GM12878 (cell line): ENCODE measurements around the gene GNAZ. TPM values are rescaled to one million over a fixed set of nuclear protein-coding genes. Genes with fewer than 3 reads are reported as not detected.

Source experiments
- ATAC-seq: fragments of 200-7000 bp; cut with Tn5 transposase; 3 replicates; pipeline ENCODE4 v1.9.1; 2020; ENCODE audit warnings: mild to moderate bottlenecking, moderate library complexity
- BruUV-seq: library from RNA; stranded (reverse); fragments of 400-500 nt; replicated peaks from 2 replicates; lab custom pipeline; 2021; lab: Mats Ljungman, UMichigan
- CTCF ChIA-PET: fragments of 300-600 bp; sonication (Branson Sonifier 250); formaldehyde crosslinking; extraction: SDS; loops from one replicate; lab custom pipeline; 2021; ENCODE audit warnings: inconsistent platforms; lab: Yijun Ruan, JAX
- POLR2A ChIA-PET: fragments of 350-600 bp; formaldehyde crosslinking; extraction: SDS; loops from one replicate; lab custom pipeline; 2021; ENCODE audit warnings: inconsistent platforms; lab: Charles Lee
- RAD21 ChIA-PET: fragments of 300-600 bp; sonication (Branson Sonifier 250); formaldehyde crosslinking; loops from one replicate; lab custom pipeline; 2023; ENCODE audit warnings: antibody characterized with exemption; ENCODE audit not compliant: unreplicated experiment; lab: Charles Lee
- SMC1A ChIA-PET: fragments of 300-600 bp; sonication (Branson Sonifier 250); formaldehyde crosslinking; loops from one replicate; lab custom pipeline; 2023; ENCODE audit not compliant: unreplicated experiment, uncharacterized antibody; lab: Charles Lee
- DNase-seq: peaks from one replicate; pipeline ENCODE4 v3.0.0-alpha.2; 2011; ENCODE audit warnings: low read depth, low spot score
- FAIRE-seq: peaks from 3 replicates; lab custom pipeline; 2011; peaks lifted over from hg19 to GRCh38; lab: Jason Lieb, UNC
- H2AFZ ChIP-seq: 2 replicates; pipeline ENCODE4 v1.6.0; 2011; ENCODE audit warnings: low read depth, low read length, control low read depth; ENCODE audit not compliant: control insufficient read depth
- H3K27ac ChIP-seq: 2 replicates; pipeline ENCODE4 v1.5.1; 2011; ENCODE audit warnings: control low read depth; ENCODE audit not compliant: control insufficient read depth, insufficient read depth
- H3K27me3 ChIP-seq, 2 experiments: replicated peaks in 1 of 2; 2 replicates each; pipeline versions ENCODE4 v1.6.0 to v1.6.1; 2011; ENCODE audit warnings: low read length in 1 of 2; ENCODE audit not compliant: control insufficient read depth in 2 of 2, insufficient read depth in 2 of 2
- H3K36me3 ChIP-seq, 2 experiments: 2 replicates each; pipeline ENCODE4 v1.5.1; 2011; ENCODE audit warnings: low read length in 1 of 2; ENCODE audit not compliant: control insufficient read depth in 2 of 2, insufficient read depth in 2 of 2
- H3K4me1 ChIP-seq: 2 replicates; pipeline ENCODE4 v1.6.1; 2011; ENCODE audit warnings: mild to moderate bottlenecking, low read length, moderate library complexity, mixed read lengths; ENCODE audit not compliant: control insufficient read depth, insufficient read depth
- H3K4me2 ChIP-seq: 2 replicates; pipeline ENCODE4 v1.6.0; 2011; ENCODE audit warnings: control low read depth; ENCODE audit not compliant: control insufficient read depth, insufficient read depth
- H3K4me3 ChIP-seq: fragments of 200-600 bp; sonication (generic); 2 replicates; pipeline ENCODE4 v1.5.1; 2016
- H3K79me2 ChIP-seq: 2 replicates; pipeline ENCODE4 v1.6.0; 2011; ENCODE audit warnings: low read length; ENCODE audit not compliant: control insufficient read depth, insufficient read depth
- H3K9ac ChIP-seq: 2 replicates; pipeline ENCODE4 v1.8.0; 2011; ENCODE audit warnings: low read length, control low read depth, mixed read lengths; ENCODE audit not compliant: control insufficient read depth, insufficient read depth
- H3K9me3 ChIP-seq: replicated peaks from 3 replicates; pipeline ENCODE4 v1.5.1; 2011; ENCODE audit warnings: mild to moderate bottlenecking, low read length; ENCODE audit not compliant: control insufficient read depth, insufficient read depth
- H4K20me1 ChIP-seq: 2 replicates; pipeline ENCODE4 v1.6.0; 2011; ENCODE audit not compliant: control insufficient read depth, insufficient read depth
- ATF3 ChIP-seq: IDR thresholded peaks from 2 replicates; pipeline ENCODE4 v1.6.1; 2011; ENCODE audit warnings: low read depth, mild to moderate bottlenecking, low read length, moderate library complexity, borderline replicate concordance; ENCODE audit errors: extremely low read depth
- CREM ChIP-seq: IDR thresholded peaks from 2 replicates; pipeline ENCODE4 v1.6.1; 2014; ENCODE audit warnings: antibody characterized with exemption, low read depth
- E2F8 ChIP-seq: fragments of 450-650 bp; IDR thresholded peaks from 2 replicates; pipeline ENCODE4 v1.6.1; 2018; ENCODE audit warnings: mild to moderate bottlenecking, low read depth, moderate library complexity; ENCODE audit not compliant: partially characterized antibody
- E4F1 ChIP-seq: fragments of 450-650 bp; IDR thresholded peaks from 2 replicates; pipeline ENCODE4 v1.6.1; 2018; ENCODE audit warnings: borderline replicate concordance, mild to moderate bottlenecking; ENCODE audit not compliant: partially characterized antibody
- FOXK2 ChIP-seq: fragments of 450-650 bp; IDR thresholded peaks from 2 replicates; pipeline ENCODE4 v1.6.1; 2017; ENCODE audit warnings: mild to moderate bottlenecking, moderate library complexity
- HDGF ChIP-seq: fragments of 450-650 bp; IDR thresholded peaks from 2 replicates; pipeline ENCODE4 v1.6.1; 2016; ENCODE audit warnings: antibody characterized with exemption
- KLF5 ChIP-seq: fragments of 450-650 bp; IDR thresholded peaks from 2 replicates; pipeline ENCODE4 v1.6.1; 2014; ENCODE audit warnings: mild to moderate bottlenecking; ENCODE audit not compliant: partially characterized antibody
- MAX ChIP-seq: IDR thresholded peaks from 2 replicates; pipeline ENCODE4 v1.6.1; 2012; ENCODE audit warnings: low read depth, low read length, improper control_type of control experiment
- MEF2B ChIP-seq: fragments of 450-650 bp; IDR thresholded peaks from 2 replicates; pipeline ENCODE4 v1.6.1; 2018; ENCODE audit warnings: mild to moderate bottlenecking, moderate library complexity; ENCODE audit not compliant: partially characterized antibody, poor library complexity, severe bottlenecking
- NFIC ChIP-seq: IDR thresholded peaks from 2 replicates; pipeline ENCODE4 v1.6.1; 2012; ENCODE audit warnings: low read depth, mild to moderate bottlenecking, inconsistent platforms, low read length, moderate library complexity
- ZBTB33 ChIP-seq: fragments of 450-650 bp; IDR thresholded peaks from 2 replicates; pipeline ENCODE4 v1.6.1; 2017; ENCODE audit warnings: mild to moderate bottlenecking
- ZBTB4 ChIP-seq: fragments of 450-650 bp; formaldehyde crosslinking; IDR thresholded peaks from 2 replicates; pipeline ENCODE4 v1.4.0; 2022; ENCODE audit warnings: mild to moderate bottlenecking, moderate library complexity
- WGBS: methylation state at CpG from one replicate; pipeline ENCODE4 v1.1.6; 2016; ENCODE audit warnings: low lambda C conversion rate; ENCODE audit not compliant: insufficient replicate concordance, insufficient coverage; ENCODE audit errors: missing lambda C conversion rate; 5-methylcytosine and 5-hydroxymethylcytosine counted together
- in situ Hi-C: fragments of 300-500 bp; cut with MboI; formaldehyde crosslinking; loops from 9 replicates; pipeline ENCODE4 v1.14.3; 2018; ENCODE audit warnings: mixed read lengths
- intact Hi-C: fragments of 100-400 bp; cut with micrococcal nuclease; formaldehyde crosslinking; loops from one replicate; pipeline ENCODE4 v1.14.2; 2022; ENCODE audit not compliant: unreplicated experiment
- polyA plus RNA-seq, 11 experiments: library from polyadenylated mRNA; depleted of rRNA in 4 of 11; unstranded in 6 of 11; stranded (reverse) in 5 of 11; fragments of >200 nt; fragmentation: Nextera tagmentation in 4 of 11; fragmentation: Illumina TruSeq in 1 of 11; extraction: Ambion mirVana in 4 of 11; extraction: Trizol in 1 of 11; gene quantifications; 1 replicate in 1 of 11; 2 replicates in 10 of 11; pipeline versions ENCODE4 v1.2.1 to v1.2.3, GENCODE V29; 2011 to 2016; ENCODE audit warnings: inconsistent platforms in 2 of 11, missing spikeins in 2 of 11, low read depth in 1 of 11
- total RNA-seq, 4 experiments: library from RNA; depleted of rRNA in 3 of 4; stranded (reverse); fragments of >200 nt in 3 of 4; fragmentation: Illumina TruSeq in 1 of 4; extraction: Trizol in 1 of 4; gene quantifications; 2 replicates each; pipeline versions ENCODE4 v1.2.1 to v1.2.3, GENCODE V29; 2013 to 2021

GNAZ gene
- total and polyA plus RNA-seq, 10 of the 15 experiments (the other 5 are each of a cell fraction or from before 2014, with no cell fraction given), result 0.09 to 1.0 (median 0.44) TPM; not detected in 1

GRCh38 chr22:23026777-23027176 is 43.5 kb upstream of the GNAZ start:
- 84% methylated on average over 10 of the region's 10 CpGs for WGBS
- no peak overlapping the region for H3K9ac ChIP-seq
- H3K79me2 ChIP-seq, result no peaks in the 10 kb centered on the region
- ATAC-seq, result no peak
- DNase-seq, result no peak
- no peaks in the 10 kb centered on the region for H4K20me1 ChIP-seq
- ChIA-PET CTCF (interaction anchor here (0.7 to 3.9 kb wide), 3 partner anchors 10 to 68 kb away, joined by 3 to 15 read pairs (median 11); no protein-coding TSS in a partner anchor), RAD21 (no interaction called here), POLR2A (no interaction called here), SMC1A (interaction anchor here (1.2 to 1.7 kb wide), 2 partner anchors 11 to 67 kb away, joined by 3 to 5 read pairs; no protein-coding TSS in a partner anchor)
- no peak overlapping the region for H3K4me2 ChIP-seq
- no peaks in the 10 kb centered on the region for H3K9me3 ChIP-seq
- no TSS peak for BruUV-seq
- no peak overlapping the region for H2AFZ ChIP-seq
- no peaks in the 10 kb centered on the region for H3K27me3 ChIP-seq
- no peak for FAIRE-seq
- no peaks in the 10 kb centered on the region for H3K36me3 ChIP-seq
- H3K4me3 ChIP-seq, result no peak overlapping the region
- no peak overlapping the region for H3K27ac ChIP-seq
- H3K4me1 ChIP-seq, result no peaks in the 10 kb centered on the region
- intact Hi-C loops, result no loop called here
- in situ Hi-C loops, result no loop called here
- TF ChIP-seq ATF3, result no peak
- TF ChIP-seq ZBTB4 (CRISPR knock-in tag), result no peak
- TF ChIP-seq CREM, result no peak
- no peak for TF ChIP-seq NFIC
- TF ChIP-seq FOXK2, result no peak
- no peak for TF ChIP-seq KLF5
- no peak for TF ChIP-seq MEF2B
- TF ChIP-seq MAX, result no peak
- no peak for TF ChIP-seq ZBTB33
- TF ChIP-seq HDGF, result no peak
- TF ChIP-seq E2F8, result no peak
- TF ChIP-seq E4F1, result no peak
